Cerebellar cortex (tissue), 1 donor: ENCODE measurements around the gene LAMC1.
"Not testable (repeated sequence)": the region's sequence is repeated elsewhere in the genome, so short reads cannot be mapped to it uniquely, and the experiment has no call there.

Experiments used
- DNase-seq: peaks from one replicate; pipeline ENCODE4 v3.0.0-alpha.2; 2015; ENCODE audit warnings: low spot score

LAMC1 gene

GRCh38 chr1:183150032-183150431 lies 126.8 kb downstream of the LAMC1 start:
- DNase-seq: not testable (repeated sequence)

- no peak for DNase-seq
These were observed 127.2 kb downstream of the LAMC1 start for GRCh38 chr1:183150445-183150844.

DNA sequence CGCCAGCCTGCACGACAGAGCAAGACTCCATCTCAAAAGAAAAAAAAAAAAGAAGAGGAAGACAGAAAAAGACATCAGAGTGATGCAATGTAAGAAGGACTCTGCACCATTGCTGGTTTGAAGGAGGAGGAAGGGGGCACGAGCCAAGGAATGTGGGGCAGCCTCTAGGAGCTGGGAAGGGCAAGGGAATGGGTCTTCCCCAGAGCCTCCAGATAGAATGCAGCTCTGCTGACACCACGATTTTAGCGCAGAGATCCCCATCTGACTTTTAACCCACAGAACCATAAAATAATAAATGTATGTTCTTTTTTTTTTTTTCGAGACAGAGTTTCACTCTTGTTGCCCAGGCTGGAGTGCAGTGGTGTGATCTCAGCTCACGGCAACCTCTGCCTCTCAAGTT lies 129.0 kb downstream of the LAMC1 start:
- DNase-seq: no peak

DNA sequence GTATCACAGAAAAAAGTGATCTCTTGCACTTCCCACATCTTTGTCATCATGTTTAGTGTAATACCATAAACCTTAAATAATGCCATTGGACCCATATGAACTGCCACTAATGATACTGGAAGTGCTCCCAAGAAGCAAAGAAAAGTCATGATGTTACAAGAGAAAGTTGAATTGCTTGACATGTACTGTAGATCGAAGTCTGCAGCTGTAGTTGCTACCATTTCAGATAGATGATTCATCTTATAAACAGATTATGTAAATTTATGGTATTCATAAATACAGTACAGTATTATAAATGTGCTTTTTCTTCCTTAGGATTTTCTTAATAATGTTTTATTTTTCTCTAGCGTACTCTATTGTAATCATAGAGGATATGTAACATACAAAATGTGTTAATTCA lies 132.7 kb downstream of the LAMC1 start:
- no peak for DNase-seq

DNA sequence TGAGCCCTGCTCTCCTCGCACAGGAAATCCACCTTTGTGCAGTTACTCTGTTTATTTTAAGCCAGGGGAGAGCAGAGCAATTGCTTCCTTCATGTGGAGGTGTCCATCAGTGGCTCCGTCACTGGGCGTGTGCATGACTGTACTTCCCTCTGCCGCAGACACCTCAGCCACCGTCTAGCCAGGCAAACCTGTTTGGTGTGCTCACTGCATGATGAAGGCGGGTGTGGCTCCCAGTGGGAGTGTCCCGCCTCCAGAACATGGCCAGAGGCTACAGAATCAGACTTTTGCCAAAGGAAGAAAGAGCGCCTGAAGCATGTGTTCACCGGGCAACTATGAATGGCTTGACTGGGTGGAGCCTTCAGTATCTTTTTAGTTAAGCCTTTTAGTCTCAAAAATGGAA lies 136.7 kb downstream of the LAMC1 start:
- DNase-seq: no peak

- DNase-seq: no peak
These were observed 138.2 kb downstream of the LAMC1 start for GRCh38 chr1:183161391-183161790.

- no peak for DNase-seq
These were observed 140.1 kb downstream of the LAMC1 start for GRCh38 chr1:183163316-183163715.

- DNase-seq: no peak
These were observed 141.1 kb downstream of the LAMC1 start for GRCh38 chr1:183164340-183164739.

GRCh38 chr1:183164963-183165362 lies 141.7 kb downstream of the LAMC1 start:
- no peak for DNase-seq

GRCh38 chr1:183165456-183165855 lies 142.2 kb downstream of the LAMC1 start:
- no peak for DNase-seq

DNA sequence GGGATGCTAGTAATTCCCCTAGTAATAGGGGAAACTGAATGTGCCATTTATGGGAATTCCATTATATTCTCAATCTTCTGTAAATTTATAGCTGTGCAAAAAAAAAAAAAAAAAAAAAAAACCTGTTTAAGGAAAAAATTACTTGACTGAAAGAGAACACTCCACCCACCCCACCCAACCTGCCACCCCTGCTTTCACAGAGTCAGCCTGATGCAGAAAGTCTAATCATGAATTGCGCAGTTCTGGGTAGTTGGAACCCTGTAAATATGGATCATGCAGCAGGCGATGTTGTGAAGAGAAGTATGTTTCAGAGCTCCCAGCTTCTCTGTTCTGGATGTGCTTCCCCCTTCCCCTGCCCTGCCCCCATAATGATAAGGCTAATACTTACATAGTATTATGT lies 143.2 kb downstream of the LAMC1 start:
- DNase-seq: no peak

DNA sequence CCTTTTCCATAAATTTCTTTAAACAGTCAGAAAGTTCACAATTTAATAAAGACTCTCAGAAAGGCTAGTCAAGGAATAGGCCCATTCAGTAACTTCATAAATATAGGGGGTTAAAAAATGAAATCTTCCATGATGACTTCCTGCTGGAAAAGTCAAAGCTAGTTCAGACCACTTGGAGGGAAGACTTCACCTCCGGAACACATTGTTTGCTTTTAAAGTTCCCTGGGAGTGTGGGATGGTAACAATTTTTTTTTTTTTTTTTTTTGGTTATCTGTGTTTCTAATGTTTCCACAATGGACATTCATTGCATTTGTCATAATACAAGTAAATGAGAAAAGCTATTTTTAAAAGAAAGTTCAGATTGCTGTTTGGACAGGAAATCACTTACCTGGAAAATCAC lies 144.5 kb downstream of the LAMC1 start:
- DNase-seq: no peak

GRCh38 chr1:183168308-183168707 lies 145.1 kb downstream of the LAMC1 start:
- DNase-seq: no peak

DNA sequence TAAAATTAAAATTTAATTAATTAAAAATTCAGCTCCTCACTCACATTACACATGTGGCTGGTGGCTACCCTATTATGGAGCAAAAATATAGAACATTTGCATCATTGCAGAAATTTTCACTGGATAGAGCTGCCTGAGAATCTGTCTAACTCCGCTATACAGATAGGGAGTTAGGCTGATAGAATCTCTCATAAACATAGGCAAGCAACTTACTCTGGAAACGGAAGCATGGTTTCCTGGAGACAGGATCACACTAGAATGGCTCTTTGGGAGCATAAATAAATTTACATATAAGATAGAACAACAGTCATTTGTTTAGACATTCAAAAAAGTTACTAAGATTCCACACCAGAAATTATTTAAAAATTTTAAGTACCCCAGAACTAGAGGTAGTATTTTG lies 150.6 kb downstream of the LAMC1 start:
- no peak for DNase-seq

DNA sequence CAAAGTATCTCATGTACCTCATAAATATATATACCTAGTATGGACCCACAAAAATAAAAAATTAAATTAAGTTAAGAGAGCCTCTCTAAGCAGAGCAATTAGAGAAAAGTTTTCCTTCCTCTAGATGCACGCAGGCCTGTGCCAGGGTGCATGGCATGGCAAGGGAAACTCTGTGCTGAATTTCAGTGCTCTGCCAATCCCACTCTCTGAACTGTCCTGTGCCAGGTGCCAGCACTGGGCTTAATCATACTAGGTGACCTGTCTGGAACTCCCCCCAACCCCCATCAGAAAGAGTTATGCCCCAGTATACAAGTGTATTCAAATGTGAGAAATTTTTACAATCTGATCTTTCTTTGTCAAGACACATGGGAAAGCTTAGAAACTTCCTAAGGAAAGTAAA lies 152.4 kb downstream of the LAMC1 start:
- DNase-seq: no peak

GRCh38 chr1:183178545-183178944 lies 155.3 kb downstream of the LAMC1 start:
- no peak for DNase-seq

DNA sequence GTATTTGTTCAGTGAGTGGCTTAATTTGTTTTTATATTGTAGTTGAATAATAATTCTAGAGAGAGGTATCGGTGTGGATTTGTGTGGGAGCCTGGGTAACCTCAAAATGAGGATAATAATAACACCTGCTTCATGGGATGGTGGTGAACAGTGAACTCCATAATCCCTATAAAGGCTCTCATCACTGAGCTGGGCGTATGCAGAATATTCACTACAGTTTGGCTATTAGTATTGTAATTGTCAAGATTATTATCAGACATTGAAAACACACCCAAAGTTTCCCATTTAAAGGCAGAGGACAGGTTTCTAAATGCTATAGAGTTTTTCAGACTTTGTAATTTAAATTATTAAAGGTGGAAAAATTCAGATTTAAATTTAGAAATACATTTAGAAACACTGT lies 155.8 kb downstream of the LAMC1 start:
- no peak for DNase-seq

DNA sequence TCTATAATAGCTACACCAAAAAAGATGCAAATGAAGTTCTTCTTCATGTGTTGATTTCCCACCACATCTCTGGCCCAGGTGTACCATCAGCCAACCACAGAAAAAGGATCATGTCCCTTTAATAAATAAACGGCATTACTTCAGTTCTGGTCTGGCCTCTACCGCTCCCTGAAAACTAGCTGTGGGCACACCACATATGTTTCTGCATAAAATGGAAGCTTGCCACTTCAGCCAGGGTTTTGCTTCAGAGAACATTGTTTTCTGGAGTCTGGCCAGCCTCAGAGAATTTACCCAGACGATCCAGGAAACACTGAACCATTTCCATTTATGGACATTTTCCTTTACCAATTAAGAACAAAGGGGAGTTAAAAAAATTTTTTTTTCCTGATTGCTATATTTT lies 157.0 kb downstream of the LAMC1 start:
- peak; percentile 96 for DNase-seq

GRCh38 chr1:183180634-183181056 lies 157.4 kb downstream of the LAMC1 start:
- DNase-seq: no peak

GRCh38 chr1:183185941-183186490 lies 162.8 kb downstream of the LAMC1 start, which contains the start of gene LAMC2:
Gene LAMC2, plus strand, starts transcription at chr1:183186264. Its CDS starts 89 bp downstream, at chr1:183186353.
- DNase-seq: peak; percentile 52

DNA sequence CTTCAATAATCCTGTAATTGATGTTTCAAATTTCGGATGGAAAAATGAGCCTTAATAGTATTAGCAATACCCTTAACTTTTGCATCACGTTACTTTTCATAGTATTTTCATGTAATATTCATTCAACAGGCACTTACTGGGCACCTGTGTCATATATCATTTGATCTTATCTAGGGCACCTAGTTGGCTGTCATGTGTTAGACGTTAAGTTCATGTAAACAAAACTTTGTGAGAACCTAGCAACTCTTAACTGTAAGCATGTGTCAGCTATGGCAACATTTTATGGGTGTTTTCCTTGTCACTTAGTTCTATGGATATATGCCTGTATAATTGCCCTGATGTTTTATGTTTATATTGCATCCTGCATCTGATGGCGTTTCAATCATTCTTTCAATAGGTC lies 163.6 kb downstream of the LAMC1 start:
- DNase-seq: peak; percentile 16

- DNase-seq: peak; percentile 24
These were observed 165.0 kb downstream of the LAMC1 start for GRCh38 chr1:183188240-183188639.

GRCh38 chr1:183191833-183192232 lies 168.6 kb downstream of the LAMC1 start:
- no peak for DNase-seq

DNA sequence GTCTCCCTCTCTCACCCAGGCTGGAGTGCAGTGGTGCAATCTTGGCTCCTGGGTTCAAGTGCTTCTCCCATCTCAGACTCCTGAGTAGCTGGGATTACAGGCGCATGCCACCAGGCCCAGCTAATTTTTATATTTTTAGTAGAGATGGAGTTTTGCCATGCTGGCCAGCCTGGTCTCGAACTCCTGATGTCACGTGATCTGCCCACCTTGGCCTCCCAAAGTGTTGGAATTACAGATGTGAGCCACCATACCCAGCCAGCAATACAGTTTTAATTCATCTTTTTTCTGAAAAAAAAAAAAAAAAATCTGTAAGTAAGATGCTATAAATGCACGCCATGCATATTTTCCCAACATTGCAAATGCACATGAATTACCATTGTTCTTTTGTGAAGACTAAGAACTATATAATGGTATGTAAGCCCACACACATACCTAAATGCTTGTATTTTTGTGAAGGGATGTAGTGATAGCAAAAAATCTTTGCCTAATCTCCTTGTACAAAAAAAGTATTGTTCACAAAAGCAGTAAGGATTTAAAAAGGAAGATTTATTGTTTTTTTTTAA lies 170.8 kb downstream of the LAMC1 start:
- no peak for DNase-seq
